SK-N-MC (cell line): Measurements from ENCODE around the gene CASZ1.

Experiments
- FOXP2 ChIP-seq: optimal IDR thresholded peaks from 2 replicates; pipeline ENCODE3; 2011; ENCODE audit warnings: mild to moderate bottlenecking, moderate library complexity; ENCODE audit not compliant: insufficient read depth; ENCODE audit errors: extremely low read length, control extremely low read depth
- POLR2AphosphoS5 ChIP-seq: IDR thresholded peaks from 2 replicates; pipeline ENCODE4 v1.6.1; 2012; ENCODE audit warnings: mild to moderate bottlenecking, low read depth, low read length, borderline replicate concordance

DNA sequence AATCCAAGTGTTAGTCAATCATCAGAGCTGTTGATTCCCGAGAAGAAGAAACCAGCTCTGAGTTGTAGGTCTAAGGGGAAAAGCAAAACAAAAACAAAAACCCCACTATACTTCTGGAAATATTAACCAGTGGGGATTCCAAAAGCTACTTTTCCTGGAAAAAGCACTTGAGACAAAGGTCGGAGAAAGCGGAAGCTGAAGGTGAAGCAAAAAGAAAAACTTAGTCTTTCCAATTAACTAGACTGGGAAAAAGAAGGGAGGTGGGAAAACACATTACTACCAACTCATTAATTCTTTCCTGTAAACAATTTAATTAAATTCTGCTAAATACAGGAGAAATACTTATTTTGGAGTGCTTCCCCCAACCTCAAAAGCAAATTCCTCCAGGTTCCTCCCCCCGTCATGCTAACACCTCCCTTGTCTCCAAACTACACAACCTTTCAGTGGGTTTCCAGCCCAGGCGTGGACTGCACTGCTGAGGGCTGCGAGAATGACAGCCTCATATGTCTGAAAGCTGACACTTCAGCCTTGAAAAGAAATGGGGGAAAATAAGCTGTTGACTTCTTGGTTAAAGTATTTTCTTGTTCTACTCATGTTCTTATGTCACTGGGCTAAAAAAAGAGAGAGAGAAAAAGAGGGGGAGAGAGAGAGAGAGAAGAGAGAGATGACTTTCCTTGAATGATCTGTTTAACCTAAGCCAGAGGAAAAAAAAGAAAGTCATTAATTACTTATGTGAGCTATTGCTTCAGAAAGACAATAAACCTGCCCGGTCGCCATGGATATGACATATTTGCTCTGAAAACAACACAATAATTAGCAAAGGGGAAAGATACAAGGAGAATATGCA is 5.1 kb downstream of the CASZ1 start:
- TF ChIP-seq POLR2AphosphoS5 (no peak), FOXP2 (no peak)
